ENCODE measurements around the gene CPSF3. TPM values are rescaled to one million over a fixed set of nuclear protein-coding genes. Genes with fewer than 3 reads are reported as not detected.

The CPSF3 gene
- total RNA-seq, 1 experiment from 2014 or later = 86.8 TPM

DNA sequence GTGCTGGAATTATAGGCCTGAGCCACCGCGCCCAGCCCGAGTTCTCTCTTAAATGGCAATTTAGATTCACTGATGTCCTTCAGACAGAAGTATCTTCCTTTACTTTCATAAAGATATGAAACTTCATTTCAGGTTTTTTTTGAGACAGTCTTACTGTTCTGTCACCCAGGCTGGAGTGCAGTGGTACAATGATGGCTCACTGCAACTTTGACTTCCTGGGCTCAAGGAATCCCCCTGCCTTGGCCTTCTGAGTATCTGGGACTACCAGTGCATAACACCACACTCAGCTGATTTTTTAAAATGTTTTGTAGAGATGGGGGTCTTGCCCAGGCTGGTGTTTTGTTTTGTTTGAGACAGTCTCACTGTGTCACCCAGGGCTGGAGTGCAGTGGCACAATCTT lies 13.3 kb upstream of the CPSF3 start:
- peaks cover 34% of the 10 kb centered on the region for H3K36me3 ChIP-seq (ENCODE audit: insufficient read depth, low read length, poor library complexity, severe bottlenecking)
- TF ChIP-seq EZH2 (IDR thresholded peaks at IDR 0.05; ENCODE audit: borderline replicate concordance, low read depth, low read length, poor library complexity, severe bottlenecking) = no peak
- TF ChIP-seq, protein P1, sequence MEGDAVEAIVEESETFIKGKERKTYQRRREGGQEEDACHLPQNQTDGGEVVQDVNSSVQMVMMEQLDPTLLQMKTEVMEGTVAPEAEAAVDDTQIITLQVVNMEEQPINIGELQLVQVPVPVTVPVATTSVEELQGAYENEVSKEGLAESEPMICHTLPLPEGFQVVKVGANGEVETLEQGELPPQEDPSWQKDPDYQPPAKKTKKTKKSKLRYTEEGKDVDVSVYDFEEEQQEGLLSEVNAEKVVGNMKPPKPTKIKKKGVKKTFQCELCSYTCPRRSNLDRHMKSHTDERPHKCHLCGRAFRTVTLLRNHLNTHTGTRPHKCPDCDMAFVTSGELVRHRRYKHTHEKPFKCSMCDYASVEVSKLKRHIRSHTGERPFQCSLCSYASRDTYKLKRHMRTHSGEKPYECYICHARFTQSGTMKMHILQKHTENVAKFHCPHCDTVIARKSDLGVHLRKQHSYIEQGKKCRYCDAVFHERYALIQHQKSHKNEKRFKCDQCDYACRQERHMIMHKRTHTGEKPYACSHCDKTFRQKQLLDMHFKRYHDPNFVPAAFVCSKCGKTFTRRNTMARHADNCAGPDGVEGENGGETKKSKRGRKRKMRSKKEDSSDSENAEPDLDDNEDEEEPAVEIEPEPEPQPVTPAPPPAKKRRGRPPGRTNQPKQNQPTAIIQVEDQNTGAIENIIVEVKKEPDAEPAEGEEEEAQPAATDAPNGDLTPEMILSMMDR (conservative IDR thresholded peaks at IDR 0.05; ENCODE audit: low read depth, low read length) = no peak
- H3K9me3 ChIP-seq (ENCODE audit: low read depth, low read length, poor library complexity, severe bottlenecking) = no peaks in the 10 kb centered on the region
- H3K4me3 ChIP-seq (ENCODE audit: low read depth, low read length, poor library complexity, severe bottlenecking) = no peak overlapping the region
- H3K27me3 ChIP-seq (replicated peaks; ENCODE audit: insufficient read depth, low read depth, low read length, poor library complexity) = no peaks in the 10 kb centered on the region
- intact Hi-C loops (cut with micrococcal nuclease; ENCODE audit: unreplicated experiment) = no loop called here
- BruUV-seq (replicated peaks) = no TSS peak
- no peaks in the 10 kb centered on the region for H3K4me1 ChIP-seq (ENCODE audit: insufficient read depth, low read length, poor library complexity, severe bottlenecking)
- POLR2A ChIA-PET (ENCODE audit: low non-redundant PET) = no interaction called here
- CTCF ChIA-PET = no interaction called here
- H3K27ac ChIP-seq (ENCODE audit: low read depth, low read length, poor library complexity, severe bottlenecking) = no peak overlapping the region
- DNase-seq (ENCODE audit: low spot score) = no peak

DNA sequence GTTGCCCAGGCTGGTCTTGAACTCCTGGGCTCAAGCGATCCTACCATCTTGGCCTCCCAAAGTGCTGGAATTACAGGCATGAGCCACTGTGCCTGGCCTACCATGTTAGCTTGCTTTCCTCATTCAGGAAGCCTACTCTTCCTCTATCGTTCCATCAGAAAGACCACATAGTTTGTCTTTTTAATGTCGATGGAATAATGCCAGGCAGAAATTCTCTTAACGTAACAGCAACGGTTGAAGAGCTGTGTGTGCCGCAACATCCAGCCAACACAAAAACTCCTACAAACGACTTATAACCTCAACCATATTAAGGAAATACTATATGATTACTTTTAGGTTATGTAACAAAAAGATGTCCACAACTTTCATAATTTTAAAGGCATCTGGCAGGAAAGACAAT lies 10.7 kb upstream of the CPSF3 start:
- Histone ChIP-seq H3K4me1 (ENCODE audit: insufficient read depth, low read length, poor library complexity, severe bottlenecking) (no peaks in the 10 kb centered on the region), H3K36me3 (ENCODE audit: insufficient read depth, low read length, poor library complexity, severe bottlenecking) (peaks cover 21% of the 10 kb centered on the region), H3K27ac (ENCODE audit: low read depth, low read length, poor library complexity, severe bottlenecking) (peak overlapping the region; percentile 12), H3K4me3 (ENCODE audit: low read depth, low read length, poor library complexity, severe bottlenecking) (no peak overlapping the region), H3K9me3 (ENCODE audit: low read depth, low read length, poor library complexity, severe bottlenecking) (no peaks in the 10 kb centered on the region), H3K27me3 (replicated peaks; ENCODE audit: insufficient read depth, low read depth, low read length, poor library complexity) (no peaks in the 10 kb centered on the region)
- intact Hi-C loops (cut with micrococcal nuclease; ENCODE audit: unreplicated experiment) = no loop called here
- TF ChIP-seq, protein P1 (conservative IDR thresholded peaks at IDR 0.05; ENCODE audit: low read depth, low read length) = no peak
- TF ChIP-seq EZH2 (IDR thresholded peaks at IDR 0.05; ENCODE audit: borderline replicate concordance, low read depth, low read length, poor library complexity, severe bottlenecking) = no peak
- CTCF ChIA-PET = no interaction called here
- no TSS peak for BruUV-seq (replicated peaks)
- POLR2A ChIA-PET (ENCODE audit: low non-redundant PET) = no interaction called here
- DNase-seq (ENCODE audit: low spot score) = no peak

GRCh38 chr2:9415516-9416169 lies 7.8 kb upstream of the CPSF3 start:
- no TSS peak for BruUV-seq (replicated peaks)
- TF ChIP-seq EZH2 (IDR thresholded peaks at IDR 0.05; ENCODE audit: borderline replicate concordance, low read depth, low read length, poor library complexity, severe bottlenecking) = no peak
- TF ChIP-seq, protein P1 (conservative IDR thresholded peaks at IDR 0.05; ENCODE audit: low read depth, low read length) = no peak
- POLR2A ChIA-PET (ENCODE audit: low non-redundant PET) = no interaction called here
- H3K9me3 ChIP-seq (ENCODE audit: low read depth, low read length, poor library complexity, severe bottlenecking) = no peaks in the 10 kb centered on the region
- H3K4me3 ChIP-seq (ENCODE audit: low read depth, low read length, poor library complexity, severe bottlenecking) = no peak overlapping the region
- peaks cover 19% of the 10 kb centered on the region for H3K36me3 ChIP-seq (ENCODE audit: insufficient read depth, low read length, poor library complexity, severe bottlenecking)
- H3K27ac ChIP-seq (ENCODE audit: low read depth, low read length, poor library complexity, severe bottlenecking) = no peak overlapping the region
- intact Hi-C loops (cut with micrococcal nuclease; ENCODE audit: unreplicated experiment) = no loop called here
- CTCF ChIA-PET = no interaction called here
- H3K27me3 ChIP-seq (replicated peaks; ENCODE audit: insufficient read depth, low read depth, low read length, poor library complexity) = no peaks in the 10 kb centered on the region
- DNase-seq (ENCODE audit: low spot score) = no peak
- H3K4me1 ChIP-seq (ENCODE audit: insufficient read depth, low read length, poor library complexity, severe bottlenecking) = no peaks in the 10 kb centered on the region
